ENCODE data around the gene TROAP. TPM values are rescaled to one million over a fixed set of nuclear protein-coding genes. Genes with fewer than 3 reads are reported as not detected.

Gene TROAP
- total RNA-seq, 1 donor from 2014 or later = 31.7 TPM

DNA sequence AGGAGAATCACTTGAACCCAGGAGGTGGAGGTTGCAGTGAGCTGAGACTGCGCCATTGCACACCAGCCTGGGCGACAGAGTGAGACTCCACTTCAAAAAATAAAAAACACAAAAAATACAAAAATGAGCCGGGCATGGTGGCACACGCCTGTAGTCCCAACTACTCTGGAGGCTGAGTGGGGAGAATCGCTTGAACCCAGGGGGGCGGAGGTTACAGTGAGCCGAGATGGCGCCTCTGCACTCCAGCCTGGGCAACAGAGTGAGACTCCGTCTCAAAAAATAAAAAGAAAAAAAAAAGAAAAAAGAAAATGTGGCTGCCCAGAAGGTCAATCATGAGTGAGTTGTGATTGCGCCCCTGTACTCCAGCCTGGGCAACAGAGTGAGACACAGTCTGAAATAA, 32.9 kb downstream of the TROAP start:
- no peak overlapping the region for H3K4me3 ChIP-seq (ENCODE audit: low read depth, low read length)
- TF ChIP-seq, protein P1, sequence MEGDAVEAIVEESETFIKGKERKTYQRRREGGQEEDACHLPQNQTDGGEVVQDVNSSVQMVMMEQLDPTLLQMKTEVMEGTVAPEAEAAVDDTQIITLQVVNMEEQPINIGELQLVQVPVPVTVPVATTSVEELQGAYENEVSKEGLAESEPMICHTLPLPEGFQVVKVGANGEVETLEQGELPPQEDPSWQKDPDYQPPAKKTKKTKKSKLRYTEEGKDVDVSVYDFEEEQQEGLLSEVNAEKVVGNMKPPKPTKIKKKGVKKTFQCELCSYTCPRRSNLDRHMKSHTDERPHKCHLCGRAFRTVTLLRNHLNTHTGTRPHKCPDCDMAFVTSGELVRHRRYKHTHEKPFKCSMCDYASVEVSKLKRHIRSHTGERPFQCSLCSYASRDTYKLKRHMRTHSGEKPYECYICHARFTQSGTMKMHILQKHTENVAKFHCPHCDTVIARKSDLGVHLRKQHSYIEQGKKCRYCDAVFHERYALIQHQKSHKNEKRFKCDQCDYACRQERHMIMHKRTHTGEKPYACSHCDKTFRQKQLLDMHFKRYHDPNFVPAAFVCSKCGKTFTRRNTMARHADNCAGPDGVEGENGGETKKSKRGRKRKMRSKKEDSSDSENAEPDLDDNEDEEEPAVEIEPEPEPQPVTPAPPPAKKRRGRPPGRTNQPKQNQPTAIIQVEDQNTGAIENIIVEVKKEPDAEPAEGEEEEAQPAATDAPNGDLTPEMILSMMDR (conservative IDR thresholded peaks at IDR 0.05; ENCODE audit: low read depth, low read length) = no peak
- no peak for DNase-seq (ENCODE audit: low read depth)

DNA sequence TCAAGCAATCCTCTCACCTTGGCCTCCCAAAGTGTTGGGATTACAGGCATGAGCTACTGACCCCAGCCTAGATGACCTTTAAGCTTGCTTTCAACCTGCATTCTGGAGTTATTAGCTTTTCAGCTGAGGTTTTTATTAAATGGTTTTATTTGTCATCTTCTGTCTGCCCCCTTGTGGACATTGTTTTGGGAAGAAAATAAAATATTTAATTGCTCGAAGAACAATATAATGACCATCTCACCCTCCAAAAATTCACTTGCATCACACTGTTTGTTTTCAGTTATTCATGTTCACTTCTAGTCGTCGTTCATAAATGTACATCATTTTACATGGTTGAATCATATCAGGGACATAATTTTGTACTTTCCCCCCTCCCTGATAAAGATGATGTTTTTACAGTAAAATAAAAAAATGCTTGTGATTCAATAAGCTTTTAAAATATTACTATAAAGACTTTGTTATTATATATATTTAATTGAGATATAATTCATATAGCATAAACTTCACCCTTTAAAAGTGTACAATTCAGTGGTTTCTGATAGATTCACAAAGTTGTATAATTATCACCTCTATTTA, 34.1 kb downstream of the TROAP start:
- TF ChIP-seq, protein P1 (conservative IDR thresholded peaks at IDR 0.05; ENCODE audit: low read depth, low read length) = peak; percentile 51
- no peak overlapping the region for H3K4me3 ChIP-seq (ENCODE audit: low read depth, low read length)
- DNase-seq (ENCODE audit: low read depth) = no peak

DNA sequence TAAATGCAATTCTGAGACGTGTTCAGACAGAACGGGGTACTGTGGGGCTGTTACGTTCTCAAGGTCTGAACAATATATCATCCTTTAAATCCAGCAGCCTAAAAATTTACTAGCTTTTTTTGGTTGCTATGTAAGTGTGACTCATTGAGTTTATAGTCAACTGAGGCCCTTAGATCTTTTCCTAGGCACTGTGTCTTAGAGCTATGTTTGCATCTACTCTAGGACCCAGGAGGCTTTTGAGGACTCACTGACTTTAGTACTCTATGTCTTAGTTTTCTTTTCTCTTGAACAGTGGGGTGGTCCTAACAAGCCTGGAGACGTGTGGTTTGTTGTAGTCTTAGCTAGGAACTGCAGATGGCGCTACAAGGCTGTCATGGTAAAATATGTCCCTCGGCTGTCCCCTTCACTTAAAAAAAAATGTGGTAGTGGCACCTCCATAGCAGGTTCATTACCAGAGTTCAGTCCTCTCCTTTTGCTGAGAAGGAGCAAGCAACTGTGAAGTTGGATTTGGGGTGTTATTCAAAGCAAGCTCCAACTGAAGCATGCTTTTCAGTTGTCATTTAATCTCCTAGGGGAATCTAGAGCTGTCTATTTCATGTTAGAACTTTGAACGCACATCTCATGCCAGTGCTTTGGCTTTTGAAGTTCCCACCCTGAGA, 35.6 kb downstream of the TROAP start:
- TF ChIP-seq, protein P1 (conservative IDR thresholded peaks at IDR 0.05; ENCODE audit: low read depth, low read length) = peak; percentile 94
- DNase-seq (ENCODE audit: low read depth) = no peak
- H3K4me3 ChIP-seq (ENCODE audit: low read depth, low read length) = no peak overlapping the region

DNA sequence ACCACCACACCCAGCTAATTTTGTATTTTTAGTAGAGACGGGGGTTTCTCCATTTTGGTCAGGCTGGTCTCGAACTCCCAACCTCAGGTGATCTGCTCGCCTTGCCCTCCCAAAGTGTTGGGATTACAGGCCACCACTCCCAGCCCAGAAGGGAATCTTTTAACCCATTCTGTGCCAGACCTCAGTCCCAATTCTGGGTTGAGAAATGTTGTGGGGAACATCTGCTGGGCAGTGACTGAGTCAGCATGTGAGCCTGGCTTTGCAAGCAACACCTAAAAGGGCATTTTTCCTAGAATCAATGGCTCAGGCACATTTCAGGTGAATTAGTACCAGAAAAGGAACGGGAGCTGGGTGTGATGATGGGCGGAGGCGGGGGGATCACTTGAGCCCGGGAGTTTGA, 36.6 kb downstream of the TROAP start:
- DNase-seq (ENCODE audit: low read depth) = no peak
- TF ChIP-seq, protein P1 (conservative IDR thresholded peaks at IDR 0.05; ENCODE audit: low read depth, low read length) = no peak
- no peak overlapping the region for H3K4me3 ChIP-seq (ENCODE audit: low read depth, low read length)

DNA sequence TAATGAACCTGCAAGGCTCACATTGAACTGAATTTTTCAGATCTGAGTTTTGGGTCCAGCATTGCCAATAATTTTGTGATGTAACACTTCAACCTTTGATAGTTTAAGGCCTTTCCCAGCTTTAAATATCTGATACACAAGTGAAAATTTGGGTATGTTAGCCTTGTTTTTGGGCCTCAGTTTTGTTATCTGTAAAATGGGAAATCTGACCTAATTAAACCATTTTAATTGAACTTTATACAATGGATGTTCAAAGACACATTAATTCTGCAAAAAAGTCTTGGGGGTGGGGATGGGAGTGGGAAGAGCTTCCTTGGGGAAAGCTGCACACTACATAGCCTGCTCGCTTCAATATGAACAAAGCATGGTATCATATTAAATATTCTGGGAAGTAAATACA, 39.0 kb downstream of the TROAP start:
- no peak overlapping the region for H3K4me3 ChIP-seq (ENCODE audit: low read depth, low read length)
- TF ChIP-seq, protein P1 (conservative IDR thresholded peaks at IDR 0.05; ENCODE audit: low read depth, low read length) = no peak
- no peak for DNase-seq (ENCODE audit: low read depth)

DNA sequence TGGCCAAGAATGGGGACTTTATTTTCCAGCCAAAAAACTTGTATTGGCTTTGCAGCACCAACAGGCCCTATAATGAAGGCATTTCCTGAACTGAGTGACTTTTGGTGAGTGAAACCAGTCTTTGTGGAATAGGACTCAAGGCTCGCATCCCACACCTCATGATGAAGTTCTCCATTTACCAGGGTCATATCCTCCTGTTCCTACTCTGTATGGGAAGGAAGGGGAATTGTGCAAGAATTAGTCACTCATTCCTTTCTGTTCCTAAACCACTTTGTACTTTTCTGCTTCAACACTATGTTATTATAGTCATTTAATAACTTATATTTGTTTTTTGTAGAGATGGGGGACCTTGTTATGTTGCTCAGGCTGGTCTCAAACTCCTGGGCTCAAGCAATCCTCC, 41.9 kb downstream of the TROAP start:
- H3K4me3 ChIP-seq (ENCODE audit: low read depth, low read length) = no peak overlapping the region
- no peak for DNase-seq (ENCODE audit: low read depth)
- TF ChIP-seq, protein P1 (conservative IDR thresholded peaks at IDR 0.05; ENCODE audit: low read depth, low read length) = no peak

DNA sequence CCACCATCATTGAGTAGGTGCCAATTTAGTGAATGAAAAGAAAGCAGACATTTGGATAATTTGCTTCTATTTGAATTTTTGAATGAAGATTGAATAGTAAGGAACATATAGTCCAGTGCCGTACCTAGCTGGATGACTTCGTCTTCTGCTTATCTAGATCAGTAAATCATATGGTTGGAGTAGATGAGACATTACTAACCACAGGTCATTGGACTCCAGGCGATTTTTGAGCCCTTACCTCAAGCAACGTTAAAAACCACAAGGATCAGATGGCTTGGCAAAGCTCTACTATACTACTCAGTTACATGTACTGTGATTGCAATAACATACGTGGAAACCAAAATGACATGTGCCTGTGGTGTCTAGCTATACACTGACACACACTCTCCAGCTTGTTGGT, 42.5 kb downstream of the TROAP start:
- TF ChIP-seq, protein P1 (conservative IDR thresholded peaks at IDR 0.05; ENCODE audit: low read depth, low read length) = no peak
- no peak overlapping the region for H3K4me3 ChIP-seq (ENCODE audit: low read depth, low read length)
- DNase-seq (ENCODE audit: low read depth) = no peak
